Measurements from ENCODE around the gene RASGEF1B. TPM values are rescaled to one million over a fixed set of nuclear protein-coding genes. Genes with fewer than 3 reads are reported as not detected.

RASGEF1B gene
- total and polyA plus RNA-seq, 5 donors: 4.3 to 10.6 (median 9.2) TPM

DNA sequence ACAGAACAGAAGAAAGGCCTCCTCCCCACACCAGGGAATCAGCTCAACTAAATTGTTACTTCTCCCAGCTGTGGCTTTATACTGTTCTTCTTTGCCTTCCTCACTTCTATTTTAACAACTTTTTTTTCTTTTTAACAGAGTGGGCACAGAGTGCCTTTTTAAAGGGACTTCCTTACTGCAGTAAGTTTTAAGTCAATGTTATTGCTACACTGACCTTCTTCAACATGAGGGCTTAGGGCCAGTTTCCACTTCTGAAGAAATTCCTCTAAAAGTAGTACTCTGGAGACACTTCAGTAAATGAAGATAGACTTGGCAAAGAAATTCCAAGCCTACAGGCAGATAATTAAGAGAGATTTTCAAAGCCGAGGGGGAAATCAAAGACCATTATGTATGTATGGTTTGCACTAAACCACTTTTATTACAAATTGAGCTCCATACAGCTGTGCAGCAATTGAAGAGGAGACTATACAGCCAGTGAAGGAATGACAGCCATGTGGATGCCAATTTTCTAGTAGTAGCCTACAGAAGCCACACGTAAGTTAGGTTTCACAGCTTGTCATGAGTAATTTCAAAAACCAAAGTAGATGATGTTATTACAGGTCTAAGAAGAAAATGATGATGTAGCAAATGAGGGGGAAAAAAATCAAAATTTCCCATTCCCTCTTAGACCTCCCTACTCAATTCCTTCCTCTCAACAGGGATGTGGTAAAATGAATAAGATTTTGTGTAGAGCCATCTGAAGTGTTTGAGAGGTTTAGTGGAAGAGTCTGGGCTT lies 36.9 kb upstream of the RASGEF1B start:
- Histone ChIP-seq H3K27me3 (ENCODE audit: control insufficient read depth, insufficient read depth) (no peaks in the 10 kb centered on the region), H3K4me3 (ENCODE audit: low read length) (no peak overlapping the region), H3K9me3 (ENCODE audit: control insufficient read depth, low read length) (no peaks in the 10 kb centered on the region), H3K4me1 (ENCODE audit: control insufficient read depth, insufficient read depth, low read length) (peaks cover 3% of the 10 kb centered on the region), H3K27ac (ENCODE audit: low read length) (no peak overlapping the region)
- ATAC-seq (no peak), DNase-seq (no peak)
- intact Hi-C loops (cut with DNase I): no loop called here
- 56% methylated on average over 2 of the region's 2 CpGs for WGBS

GRCh38 chr4:81507530-81507929 lies 35.8 kb upstream of the RASGEF1B start:
- no peak for DNase-seq
- WGBS: 100% methylated on average over 1 of the region's 1 CpG

GRCh38 chr4:81506731-81507130 lies 35.0 kb upstream of the RASGEF1B start:
- Histone ChIP-seq H3K27ac (ENCODE audit: low read length) (no peak overlapping the region), H3K4me1 (ENCODE audit: control insufficient read depth, insufficient read depth, low read length) (peaks cover 3% of the 10 kb centered on the region), H3K27me3 (ENCODE audit: control insufficient read depth, insufficient read depth) (no peaks in the 10 kb centered on the region), H3K9me3 (ENCODE audit: control insufficient read depth, low read length) (no peaks in the 10 kb centered on the region), H3K4me3 (ENCODE audit: low read length) (no peak overlapping the region)
- DNase-seq: no peak
- no peak for ATAC-seq
- intact Hi-C loops (cut with DNase I): no loop called here
- 90% methylated on average over 2 of the region's 2 CpGs for WGBS

More at GRCh38 chr4:81507530-81507929, 35.8 kb upstream of the RASGEF1B start:
- no peak overlapping the region for H3K4me3 ChIP-seq (ENCODE audit: low read length)
- H3K9me3 ChIP-seq (ENCODE audit: control insufficient read depth, low read length): no peaks in the 10 kb centered on the region
- H3K27ac ChIP-seq (ENCODE audit: low read length): no peak overlapping the region
- no peaks in the 10 kb centered on the region for H3K27me3 ChIP-seq (ENCODE audit: control insufficient read depth, insufficient read depth)
- intact Hi-C loops (cut with DNase I): no loop called here
- no peak for ATAC-seq
- peaks cover 3% of the 10 kb centered on the region for H3K4me1 ChIP-seq (ENCODE audit: control insufficient read depth, insufficient read depth, low read length)

GRCh38 chr4:81505726-81506125 lies 34.0 kb upstream of the RASGEF1B start:
- peaks cover 3% of the 10 kb centered on the region for H3K4me1 ChIP-seq (ENCODE audit: control insufficient read depth, insufficient read depth, low read length)
- intact Hi-C loops (cut with DNase I): no loop called here
- H3K4me3 ChIP-seq (ENCODE audit: low read length): no peak overlapping the region
- no peak for DNase-seq
- H3K27me3 ChIP-seq (ENCODE audit: control insufficient read depth, insufficient read depth): no peaks in the 10 kb centered on the region
- no peak for ATAC-seq
- peak overlapping the region; percentile 53 for H3K27ac ChIP-seq (ENCODE audit: low read length)
- H3K9me3 ChIP-seq (ENCODE audit: control insufficient read depth, low read length): no peaks in the 10 kb centered on the region
- 91% methylated on average over 2 of the region's 2 CpGs for WGBS

DNA sequence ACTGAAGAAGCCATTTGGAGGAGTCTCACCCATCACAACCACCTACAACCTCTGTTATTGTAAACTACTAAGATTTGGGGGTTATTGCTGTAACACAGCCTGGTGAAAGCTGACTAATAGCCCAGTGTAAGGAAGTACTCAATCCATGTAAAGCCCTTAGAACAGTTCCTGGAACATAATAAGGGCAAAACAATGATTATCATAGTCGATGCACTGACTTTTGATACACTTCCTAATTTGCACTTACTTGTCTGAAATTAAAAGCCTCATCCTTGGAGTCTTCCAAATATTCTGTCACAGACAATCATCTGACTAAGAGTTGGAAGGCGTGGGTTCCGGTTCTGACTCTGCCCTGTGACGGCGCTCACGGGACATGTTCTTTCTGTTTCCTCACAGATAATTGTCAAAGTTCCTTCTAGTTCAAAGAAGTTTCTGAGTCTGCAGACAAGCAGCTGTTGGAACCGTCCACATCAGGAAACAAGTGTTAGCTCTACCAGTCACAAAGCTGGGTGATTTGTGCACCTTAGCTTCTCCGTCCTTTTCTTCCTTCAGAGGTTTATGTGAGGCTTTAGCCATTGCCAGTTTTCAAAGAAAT lies 33.4 kb upstream of the RASGEF1B start:
- H3K4me3 ChIP-seq (ENCODE audit: low read length): no peak overlapping the region
- H3K9me3 ChIP-seq (ENCODE audit: control insufficient read depth, low read length): no peaks in the 10 kb centered on the region
- peak overlapping the region; percentile 43 for H3K27ac ChIP-seq (ENCODE audit: low read length)
- peaks cover 3% of the 10 kb centered on the region for H3K4me1 ChIP-seq (ENCODE audit: control insufficient read depth, insufficient read depth, low read length)
- intact Hi-C loops (cut with DNase I): no loop called here
- WGBS: 45% methylated on average over 8 of the region's 8 CpGs
- peak; percentile 72 to 86 (median 80) for DNase-seq
- ATAC-seq: peak; percentile 80 to 91
- no peaks in the 10 kb centered on the region for H3K27me3 ChIP-seq (ENCODE audit: control insufficient read depth, insufficient read depth)

DNA sequence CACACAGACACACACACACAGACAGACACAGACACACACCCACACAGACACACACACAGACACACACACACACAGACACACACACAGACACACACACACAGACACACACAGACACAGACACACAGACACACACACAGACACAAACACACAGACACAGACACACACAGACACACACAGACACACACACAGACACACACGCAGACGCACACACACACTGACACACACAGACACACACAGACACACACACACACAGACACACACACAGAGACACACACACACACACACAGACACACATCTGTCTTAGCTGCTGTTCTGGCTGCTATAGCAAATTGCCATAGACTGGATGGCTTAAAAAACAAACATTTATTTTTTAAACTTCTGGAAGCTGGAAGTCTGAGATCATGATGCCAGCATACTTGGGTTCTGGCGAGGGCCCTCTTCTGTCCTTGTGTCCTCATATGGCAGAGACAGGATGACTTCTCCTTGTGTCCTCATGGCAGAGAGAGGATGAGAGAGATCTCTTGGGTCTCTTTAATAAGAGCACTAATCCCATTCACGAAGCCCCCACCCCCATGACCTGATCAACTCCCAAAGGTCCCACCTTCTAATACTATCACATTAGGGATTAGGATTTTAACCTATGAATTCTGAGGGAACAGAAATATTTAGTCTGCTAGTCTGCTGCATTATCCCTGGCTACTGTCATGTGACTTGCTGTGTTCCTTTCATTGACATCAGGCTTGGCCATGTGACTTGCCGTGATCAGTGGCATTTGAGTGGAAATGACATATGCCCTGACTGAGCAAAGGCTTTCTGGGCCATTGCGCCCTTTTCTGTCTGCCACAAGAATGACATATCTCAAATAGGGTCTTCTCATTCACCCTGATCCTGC lies 32.7 kb upstream of the RASGEF1B start:
- Histone ChIP-seq H3K4me1 (ENCODE audit: control insufficient read depth, insufficient read depth, low read length) (peaks cover 3% of the 10 kb centered on the region), H3K27me3 (ENCODE audit: control insufficient read depth, insufficient read depth) (no peaks in the 10 kb centered on the region), H3K4me3 (ENCODE audit: low read length) (no peak overlapping the region), H3K9me3 (ENCODE audit: control insufficient read depth, low read length) (no peaks in the 10 kb centered on the region), H3K27ac (ENCODE audit: low read length) (peak overlapping the region; percentile 43)
- DNase-seq: peak in 1 of 3 donors; percentile 40
- ATAC-seq: peak; percentile 13 to 29
- intact Hi-C loops (cut with DNase I): no loop called here
- 82% methylated on average over 6 of the region's 6 CpGs for WGBS

DNA sequence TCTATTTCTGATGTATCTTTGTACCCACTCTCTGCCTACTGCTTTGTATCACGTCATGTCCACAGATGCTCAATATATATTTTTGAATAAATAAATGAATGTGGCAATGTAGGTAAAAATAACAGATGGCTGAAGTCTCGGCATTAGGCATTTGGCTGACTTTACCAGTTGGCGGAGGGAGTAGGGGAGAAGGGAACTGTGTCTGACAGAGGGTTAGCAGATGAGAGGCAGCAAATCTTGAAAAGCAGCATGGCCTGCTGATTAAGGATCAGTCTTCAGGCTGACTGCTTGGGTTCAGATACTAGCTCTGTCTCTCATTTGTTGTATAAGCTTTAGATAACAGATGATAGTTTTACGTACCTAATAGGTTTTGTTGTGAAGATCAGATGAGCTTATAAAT lies 31.9 kb upstream of the RASGEF1B start:
- no peak for DNase-seq
- 84% methylated on average over 4 of the region's 4 CpGs for WGBS
- H3K27ac ChIP-seq (ENCODE audit: low read length): no peak overlapping the region

GRCh38 chr4:81502564-81502963 lies 30.9 kb upstream of the RASGEF1B start:
- Histone ChIP-seq H3K27me3 (ENCODE audit: control insufficient read depth, insufficient read depth) (no peaks in the 10 kb centered on the region), H3K4me3 (ENCODE audit: low read length) (no peak overlapping the region), H3K9me3 (ENCODE audit: control insufficient read depth, low read length) (no peaks in the 10 kb centered on the region), H3K4me1 (ENCODE audit: control insufficient read depth, insufficient read depth, low read length) (peaks cover 3% of the 10 kb centered on the region), H3K27ac (ENCODE audit: low read length) (no peak overlapping the region)
- DNase-seq (no peak), ATAC-seq (no peak)
- intact Hi-C loops (cut with DNase I): no loop called here
- 86% methylated on average over 4 of the region's 4 CpGs for WGBS

More for the DNA sequence above, 31.9 kb upstream of the RASGEF1B start:
- no peak for ATAC-seq
- H3K27me3 ChIP-seq (ENCODE audit: control insufficient read depth, insufficient read depth): no peaks in the 10 kb centered on the region
- intact Hi-C loops (cut with DNase I): no loop called here
- no peak overlapping the region for H3K4me3 ChIP-seq (ENCODE audit: low read length)
- H3K4me1 ChIP-seq (ENCODE audit: control insufficient read depth, insufficient read depth, low read length): peaks cover 3% of the 10 kb centered on the region
- no peaks in the 10 kb centered on the region for H3K9me3 ChIP-seq (ENCODE audit: control insufficient read depth, low read length)

DNA sequence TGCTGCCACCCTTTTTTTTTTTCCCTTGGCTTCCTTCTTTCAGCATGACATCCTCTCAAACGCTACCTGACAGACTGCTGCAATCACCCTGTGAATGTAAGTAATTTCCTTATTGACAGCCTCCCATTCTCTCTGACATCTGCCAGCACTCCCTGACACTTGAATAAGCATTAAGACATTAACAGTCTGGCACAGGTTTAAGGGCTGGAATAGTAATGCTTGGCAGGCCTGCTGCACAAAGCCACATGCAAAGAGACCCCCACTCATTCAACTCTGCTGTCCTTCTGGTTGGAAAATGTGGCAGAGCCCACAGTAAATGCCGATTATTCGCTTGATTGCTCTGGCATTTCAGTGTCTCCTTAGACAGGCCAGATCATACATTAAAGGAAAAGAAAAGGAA lies 28.1 kb upstream of the RASGEF1B start:
- WGBS: 58% methylated on average over 3 of the region's 3 CpGs
- ATAC-seq: no peak

DNA sequence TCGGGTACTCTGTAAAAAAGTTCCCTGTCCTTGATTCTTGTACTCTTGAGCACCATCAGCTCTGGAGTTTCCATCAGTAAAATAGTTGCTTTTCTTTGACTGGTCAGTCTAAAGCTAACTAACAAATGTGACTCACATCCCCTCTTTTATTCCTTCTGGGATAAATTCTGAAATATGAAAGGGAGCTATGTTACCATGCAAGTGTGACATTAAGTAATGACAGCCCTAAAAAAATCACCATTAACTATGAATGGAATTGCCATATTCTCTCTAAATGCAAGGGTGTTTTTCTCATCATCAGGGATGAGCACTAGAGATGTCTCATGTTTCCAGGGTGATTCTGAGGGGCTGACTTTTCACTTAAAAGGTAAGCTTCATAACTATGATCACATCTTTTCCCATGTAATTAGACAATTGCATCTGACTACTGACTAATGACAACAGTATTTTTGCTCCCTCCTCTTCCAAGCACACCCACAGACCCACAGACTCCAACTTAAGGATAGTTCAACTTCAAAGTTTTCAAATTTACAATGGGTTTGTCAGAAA lies 26.9 kb upstream of the RASGEF1B start:
- DNase-seq (no peak), ATAC-seq (no peak)
- H3K4me3 ChIP-seq (ENCODE audit: low read length): no peak overlapping the region
- WGBS: 84% methylated on average over 1 of the region's 1 CpG
- no peaks in the 10 kb centered on the region for H3K4me1 ChIP-seq (ENCODE audit: control insufficient read depth, insufficient read depth, low read length)
- H3K27ac ChIP-seq (ENCODE audit: low read length): no peak overlapping the region
- intact Hi-C loops (cut with DNase I): no loop called here
- H3K27me3 ChIP-seq (ENCODE audit: control insufficient read depth, insufficient read depth): no peaks in the 10 kb centered on the region
- no peaks in the 10 kb centered on the region for H3K9me3 ChIP-seq (ENCODE audit: control insufficient read depth, low read length)

More for the DNA sequence above, 28.1 kb upstream of the RASGEF1B start:
- Histone ChIP-seq H3K27me3 (ENCODE audit: control insufficient read depth, insufficient read depth) (no peaks in the 10 kb centered on the region), H3K9me3 (ENCODE audit: control insufficient read depth, low read length) (no peaks in the 10 kb centered on the region), H3K4me1 (ENCODE audit: control insufficient read depth, insufficient read depth, low read length) (peaks cover 3% of the 10 kb centered on the region), H3K27ac (ENCODE audit: low read length) (no peak overlapping the region), H3K4me3 (ENCODE audit: low read length) (no peak overlapping the region)
- intact Hi-C loops (cut with DNase I): no loop called here
- DNase-seq: no peak
